ENCODE data around the gene CPVL.

CPVL gene

DNA sequence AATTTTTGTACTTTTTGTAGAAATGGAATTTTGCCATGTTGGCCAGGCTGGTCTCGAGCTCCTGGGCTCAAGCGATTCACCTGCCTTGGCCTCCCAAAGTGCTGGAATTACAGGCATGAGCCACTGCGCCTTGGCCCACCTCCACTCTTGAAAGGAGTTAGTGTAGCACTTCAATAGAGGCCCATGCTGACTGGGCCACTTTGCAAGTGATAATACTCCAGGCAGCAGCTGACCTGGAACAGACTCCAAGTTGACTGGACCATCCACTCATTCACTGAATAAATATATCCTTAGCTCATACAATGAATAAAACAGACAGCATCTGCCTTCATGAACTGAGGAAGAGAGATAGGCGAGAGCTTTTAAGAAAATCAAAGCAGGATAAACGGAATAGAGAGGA, 14.7 kb downstream of the CPVL start:
- Histone ChIP-seq H3K36me3 (ENCODE audit: control insufficient read depth in 1 of 2, insufficient read depth in 2 of 2, low read length in 2 of 2) (no peaks in the 10 kb centered on the region), H3K18ac (ENCODE audit: low read length) (no peak overlapping the region), H3K9ac (ENCODE audit: low read length) (no peak overlapping the region), H2AK5ac (ENCODE audit: low read length) (no peak overlapping the region), H3K27me3 (ENCODE audit: insufficient read depth, low read length) (no peaks in the 10 kb centered on the region), H3K79me2 (ENCODE audit: control insufficient read depth, insufficient read depth, low read length, poor library complexity) (no peaks in the 10 kb centered on the region), H3K4ac (ENCODE audit: low read depth, low read length) (no peak overlapping the region), H2AFZ (ENCODE audit: insufficient read depth, low read length, poor library complexity) (no peak overlapping the region), H4K91ac (ENCODE audit: low read depth, low read length) (no peak overlapping the region), H3K4me3 (ENCODE audit: low read depth, low read length) (no peak overlapping the region), H3K23ac (ENCODE audit: low read length) (no peak overlapping the region), H3K79me1 (ENCODE audit: low read length) (no peaks in the 10 kb centered on the region), H2BK120ac (ENCODE audit: insufficient read depth, low read length, poor library complexity) (no peak overlapping the region), H4K8ac (ENCODE audit: low read depth, low read length) (no peak overlapping the region), H3K14ac (ENCODE audit: low read length) (no peak overlapping the region), H3K9me3 (ENCODE audit: insufficient read depth, low read depth, low read length) (no peaks in the 10 kb centered on the region), H4K12ac (ENCODE audit: low read depth, low read length) (no peak overlapping the region), H3K27ac (ENCODE audit: low read depth, low read length) (no peak overlapping the region), H2BK5ac (ENCODE audit: low read depth, low read length, poor library complexity) (no peak overlapping the region), H3K4me1 (ENCODE audit: control insufficient read depth in 1 of 2, insufficient read depth in 2 of 2, low read length in 2 of 2) (peaks cover 6 to 8% of the 10 kb centered on the region in 2 experiments), H2BK12ac (ENCODE audit: low read length) (no peak overlapping the region), H3K4me2 (ENCODE audit: low read length) (no peak overlapping the region)
- no peak for DNase-seq
- no CpG with 5 or more reads among the region's 5 CpGs for WGBS (ENCODE audit: extremely low coverage, insufficient coverage, insufficient read length)

GRCh38 chr7:29130096-29130495, 16.2 kb downstream of the CPVL start:
- H3K9ac ChIP-seq (ENCODE audit: low read length), result no peak overlapping the region
- H2BK12ac ChIP-seq (ENCODE audit: low read length), result no peak overlapping the region
- no peaks in the 10 kb centered on the region for H3K27me3 ChIP-seq (ENCODE audit: insufficient read depth, low read length)
- peaks cover 8% of the 10 kb centered on the region in 2 experiments for H3K4me1 ChIP-seq (ENCODE audit: control insufficient read depth in 1 of 2, insufficient read depth in 2 of 2, low read length in 2 of 2)
- no peaks in the 10 kb centered on the region for H3K36me3 ChIP-seq (ENCODE audit: control insufficient read depth in 1 of 2, insufficient read depth in 2 of 2, low read length in 2 of 2)
- H3K4ac ChIP-seq (ENCODE audit: low read depth, low read length), result no peak overlapping the region
- H2BK5ac ChIP-seq (ENCODE audit: low read depth, low read length, poor library complexity), result no peak overlapping the region
- H3K23ac ChIP-seq (ENCODE audit: low read length), result no peak overlapping the region
- no peak overlapping the region for H2BK120ac ChIP-seq (ENCODE audit: insufficient read depth, low read length, poor library complexity)
- DNase-seq, result peak in 1 of 2 donors; percentile 26
- H3K79me1 ChIP-seq (ENCODE audit: low read length), result no peaks in the 10 kb centered on the region
- no peak overlapping the region for H3K4me2 ChIP-seq (ENCODE audit: low read length)
- no peak overlapping the region for H3K27ac ChIP-seq (ENCODE audit: low read depth, low read length)
- no peak overlapping the region for H2AFZ ChIP-seq (ENCODE audit: insufficient read depth, low read length, poor library complexity)
- H3K79me2 ChIP-seq (ENCODE audit: control insufficient read depth, insufficient read depth, low read length, poor library complexity), result no peaks in the 10 kb centered on the region
- H3K18ac ChIP-seq (ENCODE audit: low read length), result no peak overlapping the region
- H4K91ac ChIP-seq (ENCODE audit: low read depth, low read length), result no peak overlapping the region
- no peak overlapping the region for H3K14ac ChIP-seq (ENCODE audit: low read length)
- H3K4me3 ChIP-seq (ENCODE audit: low read depth, low read length), result no peak overlapping the region
- H3K9me3 ChIP-seq (ENCODE audit: insufficient read depth, low read depth, low read length), result no peaks in the 10 kb centered on the region
- no peak overlapping the region for H2AK5ac ChIP-seq (ENCODE audit: low read length)
- H4K8ac ChIP-seq (ENCODE audit: low read depth, low read length), result no peak overlapping the region
- WGBS (ENCODE audit: extremely low coverage, insufficient coverage, insufficient read length), result no CpG with 5 or more reads among the region's 1 CpG
- H4K12ac ChIP-seq (ENCODE audit: low read depth, low read length), result no peak overlapping the region

DNA sequence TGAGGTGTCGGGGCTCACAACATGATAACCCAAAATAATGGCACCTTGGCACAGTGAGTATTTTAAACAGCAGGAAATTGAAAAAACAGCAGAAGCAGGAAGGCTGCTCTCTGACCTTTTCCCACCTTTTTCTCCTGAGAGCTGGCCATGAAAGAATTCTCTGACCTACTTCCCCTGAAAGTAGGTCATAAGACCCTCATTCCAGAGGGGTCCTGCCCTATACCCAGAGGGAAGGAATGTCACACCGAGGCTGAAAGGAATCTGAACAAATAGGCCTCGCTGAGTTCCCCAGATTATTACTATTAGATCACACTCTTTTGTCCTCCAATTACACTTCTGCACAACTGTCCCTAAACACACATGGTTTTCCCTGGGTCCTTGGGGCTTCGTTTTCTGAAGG, 18.8 kb downstream of the CPVL start:
- no CpG with 5 or more reads among the region's 4 CpGs for WGBS (ENCODE audit: extremely low coverage, insufficient coverage, insufficient read length)
- Histone ChIP-seq H2AFZ (ENCODE audit: insufficient read depth, low read length, poor library complexity) (no peak overlapping the region), H3K9me3 (ENCODE audit: insufficient read depth, low read depth, low read length) (no peaks in the 10 kb centered on the region), H3K79me2 (ENCODE audit: control insufficient read depth, insufficient read depth, low read length, poor library complexity) (no peaks in the 10 kb centered on the region), H3K27me3 (ENCODE audit: insufficient read depth, low read length) (no peaks in the 10 kb centered on the region), H3K23ac (ENCODE audit: low read length) (no peak overlapping the region), H3K79me1 (ENCODE audit: low read length) (no peaks in the 10 kb centered on the region), H3K18ac (ENCODE audit: low read length) (no peak overlapping the region), H2BK5ac (ENCODE audit: low read depth, low read length, poor library complexity) (no peak overlapping the region), H3K27ac (ENCODE audit: low read depth, low read length) (no peak overlapping the region), H3K36me3 (ENCODE audit: control insufficient read depth in 1 of 2, insufficient read depth in 2 of 2, low read length in 2 of 2) (no peaks in the 10 kb centered on the region), H3K4ac (ENCODE audit: low read depth, low read length) (no peak overlapping the region), H2BK12ac (ENCODE audit: low read length) (no peak overlapping the region), H3K4me3 (ENCODE audit: low read depth, low read length) (no peak overlapping the region), H4K91ac (ENCODE audit: low read depth, low read length) (no peak overlapping the region), H3K9ac (ENCODE audit: low read length) (no peak overlapping the region), H4K8ac (ENCODE audit: low read depth, low read length) (no peak overlapping the region), H2AK5ac (ENCODE audit: low read length) (no peak overlapping the region), H3K4me2 (ENCODE audit: low read length) (no peak overlapping the region), H4K12ac (ENCODE audit: low read depth, low read length) (no peak overlapping the region), H3K14ac (ENCODE audit: low read length) (no peak overlapping the region), H3K4me1 (ENCODE audit: control insufficient read depth in 1 of 2, insufficient read depth in 2 of 2, low read length in 2 of 2) (peaks cover 8% of the 10 kb centered on the region in 2 experiments), H2BK120ac (ENCODE audit: insufficient read depth, low read length, poor library complexity) (no peak overlapping the region)
- no peak for DNase-seq

DNA sequence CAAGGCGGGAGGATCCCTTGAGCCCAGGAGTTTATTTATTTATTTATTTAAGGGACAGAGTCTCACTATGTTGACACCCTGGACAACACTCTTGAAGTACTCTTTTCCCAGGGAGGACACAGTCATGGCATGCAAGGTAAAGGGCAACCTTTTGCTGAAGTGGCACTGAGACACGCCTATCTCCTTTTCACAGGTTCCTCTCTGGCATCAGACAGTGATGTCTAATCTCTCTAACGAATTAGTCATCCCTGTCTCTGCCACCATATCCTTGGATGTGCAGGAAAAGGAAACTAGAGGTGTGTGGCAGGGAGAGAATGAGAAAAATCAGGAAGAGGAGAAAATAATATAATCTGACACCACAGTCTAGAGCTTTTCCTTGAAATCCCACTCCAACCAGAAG, 19.5 kb downstream of the CPVL start:
- Histone ChIP-seq H3K4me1 (ENCODE audit: control insufficient read depth in 1 of 2, insufficient read depth in 2 of 2, low read length in 2 of 2) (peaks cover 8% of the 10 kb centered on the region in 2 experiments), H4K12ac (ENCODE audit: low read depth, low read length) (no peak overlapping the region), H4K91ac (ENCODE audit: low read depth, low read length) (no peak overlapping the region), H3K9ac (ENCODE audit: low read length) (no peak overlapping the region), H3K18ac (ENCODE audit: low read length) (peak overlapping the region; percentile 93), H3K36me3 (ENCODE audit: control insufficient read depth in 1 of 2, insufficient read depth in 2 of 2, low read length in 2 of 2) (no peaks in the 10 kb centered on the region), H3K79me1 (ENCODE audit: low read length) (no peaks in the 10 kb centered on the region), H3K4ac (ENCODE audit: low read depth, low read length) (no peak overlapping the region), H2BK5ac (ENCODE audit: low read depth, low read length, poor library complexity) (no peak overlapping the region), H3K27ac (ENCODE audit: low read depth, low read length) (no peak overlapping the region), H2AFZ (ENCODE audit: insufficient read depth, low read length, poor library complexity) (no peak overlapping the region), H3K79me2 (ENCODE audit: control insufficient read depth, insufficient read depth, low read length, poor library complexity) (no peaks in the 10 kb centered on the region), H2BK12ac (ENCODE audit: low read length) (peak overlapping the region; percentile 43), H3K23ac (ENCODE audit: low read length) (no peak overlapping the region), H3K4me2 (ENCODE audit: low read length) (no peak overlapping the region), H4K8ac (ENCODE audit: low read depth, low read length) (peak overlapping the region; percentile 19), H2BK120ac (ENCODE audit: insufficient read depth, low read length, poor library complexity) (peak overlapping the region; percentile 43), H3K27me3 (ENCODE audit: insufficient read depth, low read length) (no peaks in the 10 kb centered on the region), H3K14ac (ENCODE audit: low read length) (no peak overlapping the region), H3K9me3 (ENCODE audit: insufficient read depth, low read depth, low read length) (no peaks in the 10 kb centered on the region), H3K4me3 (ENCODE audit: low read depth, low read length) (no peak overlapping the region), H2AK5ac (ENCODE audit: low read length) (no peak overlapping the region)
- peak in 1 of 2 donors; percentile 31 for DNase-seq
- WGBS (ENCODE audit: extremely low coverage, insufficient coverage, insufficient read length), result no CpG with 5 or more reads among the region's 3 CpGs
